DMS53 treated with DMSO at 0.1 percent for 48 hours (cell line): ENCODE measurements around the gene TMEM131.

Experiments used
- DNase-seq: peaks from one replicate; lab custom pipeline; 2025; ENCODE audit not compliant: unreplicated experiment; lab: John Stamatoyannopoulos, UW

TMEM131 gene

DNA sequence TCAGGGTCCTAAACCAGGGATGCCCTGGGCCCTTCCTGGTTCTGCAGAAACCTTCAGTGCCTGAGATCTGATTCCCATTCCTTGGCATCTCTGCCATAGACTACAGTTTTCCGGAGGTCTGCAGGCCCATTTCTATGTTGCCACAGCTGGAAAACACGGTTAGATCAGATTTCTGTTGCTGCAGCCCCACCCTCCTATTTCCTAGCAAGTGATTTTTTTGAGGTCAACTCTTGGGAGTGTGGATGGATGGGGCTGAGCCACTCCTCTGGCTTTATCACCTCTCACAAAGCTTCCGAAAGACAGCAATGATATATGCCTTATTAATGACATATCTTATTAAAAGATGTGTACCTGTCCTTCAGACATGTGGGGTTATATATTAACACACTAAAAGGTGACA is 226.0 kb downstream of the TMEM131 start:
- DNase-seq: no peak

GRCh38 chr2:97769308-97769707 is 226.4 kb downstream of the TMEM131 start:
- DNase-seq: no peak

GRCh38 chr2:97766567-97766966 is 229.2 kb downstream of the TMEM131 start:
- DNase-seq: no peak

DNA sequence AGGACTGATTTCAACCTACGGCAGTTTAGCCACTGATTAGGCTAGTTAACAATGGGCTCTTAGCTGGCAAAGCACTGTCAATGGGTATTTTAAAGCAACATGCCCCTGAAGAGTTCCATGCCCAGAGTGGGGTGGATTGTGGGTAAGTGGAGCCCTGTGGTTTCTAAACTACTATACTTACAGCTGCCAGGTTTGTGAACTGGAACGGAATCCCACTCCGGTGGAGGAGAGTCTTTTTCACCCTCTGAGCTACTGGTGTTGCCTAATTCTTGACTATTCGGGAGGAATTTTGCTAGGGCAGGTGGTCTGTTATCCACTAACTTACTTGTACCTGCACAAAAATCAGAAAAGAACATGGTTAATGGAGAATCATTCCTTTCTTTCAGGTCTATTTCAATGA is 229.8 kb downstream of the TMEM131 start:
- no peak for DNase-seq

- peak; percentile 6 for DNase-seq
Observed at GRCh38 chr2:97764559-97765263, 231.0 kb downstream of the TMEM131 start.

GRCh38 chr2:97763176-97763845 is 232.4 kb downstream of the TMEM131 start:
- DNase-seq: no peak

DNA sequence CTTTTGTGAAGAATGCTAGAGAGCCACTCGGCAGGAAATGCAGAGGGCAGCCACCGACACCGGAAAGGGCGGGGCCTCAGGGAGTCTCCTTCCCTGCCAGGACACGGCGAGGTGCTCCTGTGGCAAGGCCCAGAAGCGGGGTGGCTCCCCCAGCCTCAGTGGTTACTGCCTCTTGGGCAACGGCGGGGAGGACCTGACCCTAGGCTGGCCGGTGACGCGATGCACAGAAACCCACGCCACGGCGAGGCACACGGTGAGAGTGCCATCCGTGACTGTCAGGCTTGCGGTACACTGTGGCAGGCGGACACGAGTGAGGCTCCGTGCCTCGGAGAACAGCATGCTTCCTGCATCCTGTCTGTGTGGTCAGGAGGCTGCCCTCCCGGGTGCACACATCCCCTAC is 234.6 kb downstream of the TMEM131 start:
- DNase-seq: no peak

- DNase-seq: no peak
Observed at GRCh38 chr2:97760480-97761049, 235.2 kb downstream of the TMEM131 start.

DNA sequence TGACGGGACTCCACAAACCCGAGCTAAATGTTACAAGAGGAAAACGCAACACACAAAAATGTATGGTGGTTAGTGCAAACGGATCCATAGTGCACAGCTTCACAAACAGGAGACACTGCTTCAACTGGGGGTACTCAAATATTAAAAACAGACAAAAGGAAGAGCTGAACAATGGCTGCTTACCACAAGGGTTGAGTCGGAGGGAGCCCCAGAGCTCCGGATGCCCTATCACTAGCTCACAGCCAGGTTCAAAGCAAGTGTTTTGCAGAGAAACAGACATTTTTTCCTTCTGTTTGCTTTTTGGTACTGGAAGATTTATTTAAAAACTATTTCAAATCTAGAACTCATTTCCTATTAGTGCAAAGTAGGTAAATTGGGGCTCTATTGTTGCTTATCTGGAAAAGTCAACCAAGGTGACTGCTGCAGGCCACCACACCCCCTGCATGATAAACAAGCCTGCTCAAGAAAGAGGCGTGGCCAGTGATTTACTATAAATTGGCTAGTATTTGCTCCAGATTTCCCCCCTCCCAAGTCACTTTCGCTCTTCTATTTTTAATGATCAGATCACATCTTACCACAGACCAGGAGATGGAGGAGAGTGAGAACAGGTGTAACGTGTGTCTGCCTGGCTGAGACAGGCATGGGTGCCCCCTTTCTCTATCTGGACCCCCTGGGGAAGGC is 235.9 kb downstream of the TMEM131 start:
- no peak for DNase-seq

DNA sequence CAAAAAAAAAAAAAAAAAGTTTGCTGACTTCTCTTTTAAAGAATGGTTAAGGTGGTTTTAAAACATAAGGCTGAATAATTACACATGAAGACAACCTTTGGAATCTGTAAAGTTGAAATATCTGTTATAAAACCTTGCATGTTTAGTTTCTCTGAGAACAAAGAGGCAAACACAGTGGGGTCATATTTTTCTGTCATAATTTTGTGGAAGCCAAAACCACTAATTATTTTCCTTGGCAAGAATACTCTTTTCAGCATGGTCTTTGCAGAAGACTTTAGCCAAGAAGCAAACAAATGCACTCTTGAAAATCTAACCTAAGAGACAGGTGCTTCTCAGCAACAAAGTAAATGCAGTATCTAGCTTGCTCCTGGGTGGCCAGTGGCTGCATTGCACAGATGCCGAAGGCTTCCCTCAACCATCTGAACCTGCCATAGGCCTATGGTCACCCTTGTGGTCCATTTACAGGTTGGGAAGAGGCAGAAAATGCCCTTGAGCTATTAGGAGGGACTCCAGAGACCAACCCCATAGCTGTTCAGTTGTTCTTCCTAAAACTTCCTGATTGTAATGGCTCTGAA is 237.5 kb downstream of the TMEM131 start:
- DNase-seq: no peak

GRCh38 chr2:97757062-97757461 is 238.7 kb downstream of the TMEM131 start:
- DNase-seq: no peak

DNA sequence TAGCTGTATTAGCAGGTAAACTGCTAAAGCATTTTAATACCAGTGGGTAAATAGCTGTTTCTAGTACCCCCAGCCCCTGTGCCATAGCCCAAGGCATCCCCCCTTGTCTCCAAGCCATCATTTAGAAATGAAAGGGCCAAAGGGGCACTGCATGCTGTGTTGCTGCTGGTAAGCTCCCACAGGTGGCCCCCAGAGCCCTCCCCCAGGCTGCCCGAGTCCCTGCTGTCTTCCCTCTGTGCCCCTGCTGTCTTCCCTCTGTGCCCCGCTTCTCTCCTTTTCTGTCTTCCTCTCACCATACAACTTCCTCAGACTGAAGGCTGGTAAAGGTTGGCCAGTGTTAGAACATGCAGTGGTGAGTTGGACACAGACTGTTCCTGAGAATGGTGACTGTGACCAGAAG is 240.3 kb downstream of the TMEM131 start:
- no peak for DNase-seq

DNA sequence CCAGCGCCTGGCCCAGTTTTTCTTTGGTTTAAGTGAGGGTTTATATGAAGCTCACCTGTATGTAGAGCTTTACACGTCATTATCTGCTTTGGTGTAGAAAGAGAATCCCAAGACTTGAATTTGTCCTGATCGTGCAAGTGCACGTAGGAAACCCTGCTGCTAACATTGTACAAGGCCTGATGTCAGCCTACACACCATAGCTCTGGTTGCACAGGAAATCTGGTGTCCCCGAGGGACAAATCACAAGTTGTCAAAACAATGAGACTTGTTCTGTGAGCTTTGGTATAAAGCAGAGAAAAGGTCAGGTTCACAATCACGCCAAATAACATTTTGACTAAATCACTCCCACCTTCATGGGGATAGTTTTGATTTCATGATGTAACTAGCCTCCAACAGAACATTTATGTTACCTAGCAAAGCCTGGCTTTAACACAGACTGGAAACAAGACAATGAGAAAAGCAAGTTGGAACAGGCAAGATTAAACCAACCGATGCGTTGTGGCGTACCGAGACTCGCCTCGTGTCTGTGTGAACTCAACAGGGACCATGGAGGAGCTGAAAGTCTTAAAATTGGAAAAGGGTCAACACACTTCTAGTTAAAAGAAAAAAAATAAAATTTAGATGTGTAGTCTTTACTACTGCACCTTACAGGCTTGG is 240.9 kb downstream of the TMEM131 start:
- DNase-seq: no peak

- DNase-seq: no peak
Observed at GRCh38 chr2:97752342-97753334, 243.1 kb downstream of the TMEM131 start.

- no peak for DNase-seq
Observed at GRCh38 chr2:97751752-97752151, 244.0 kb downstream of the TMEM131 start.

DNA sequence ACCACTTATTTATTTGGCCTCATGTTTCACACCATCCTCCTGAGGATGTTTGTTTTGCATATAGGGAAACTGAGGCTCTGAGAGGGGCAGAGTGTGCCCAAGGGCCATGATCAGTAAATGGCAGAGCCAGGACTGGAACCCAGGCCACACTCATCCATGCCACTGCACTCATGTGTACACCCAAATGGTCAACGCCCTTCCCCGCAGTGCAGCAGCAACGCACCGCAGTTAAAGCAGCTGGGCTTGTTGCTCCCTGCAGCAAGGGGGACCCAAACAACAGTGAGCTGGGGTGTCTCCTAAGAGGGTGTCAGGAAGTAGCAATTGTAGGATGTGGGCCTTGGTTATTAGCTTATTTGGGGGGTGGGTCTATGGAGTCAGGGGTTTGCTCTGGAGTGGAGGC is 245.7 kb downstream of the TMEM131 start:
- DNase-seq: no peak

DNA sequence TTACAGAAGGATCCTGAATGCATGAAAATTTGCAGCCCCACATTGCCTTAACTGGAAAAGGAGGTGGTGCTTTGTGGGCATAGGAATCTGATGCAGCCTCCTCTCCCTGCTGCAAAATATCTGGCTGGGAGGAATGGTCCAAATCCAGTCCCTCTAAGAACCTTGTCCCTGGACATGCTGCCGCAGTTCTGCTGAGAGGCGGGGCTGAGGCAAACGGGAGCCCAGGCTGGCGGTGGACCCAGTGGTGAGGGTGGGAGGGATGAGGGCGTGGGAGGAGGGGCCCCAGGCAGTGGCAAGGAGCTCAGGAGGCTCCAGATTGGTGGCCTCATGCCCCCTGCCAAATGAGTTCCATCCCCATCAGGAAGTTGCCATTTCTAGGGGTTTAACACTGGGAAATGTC is 246.2 kb downstream of the TMEM131 start:
- DNase-seq: no peak

- no peak for DNase-seq
Observed at GRCh38 chr2:97747716-97748115, 248.0 kb downstream of the TMEM131 start.

- DNase-seq: no peak
Observed at GRCh38 chr2:97747285-97747684, 248.5 kb downstream of the TMEM131 start.
